Activated naive CD4-positive, alpha-beta T cell (primary cell): ENCODE results near the gene LITAFD.
"Not testable (repeated sequence)": the region's sequence is repeated elsewhere in the genome, so short reads cannot be mapped to it uniquely, and the experiment has no call there.

Experiments used
- DNase-seq, 4 experiments: peaks; one replicate each; lab custom pipeline; 2025; lab: John Stamatoyannopoulos, UW

Gene LITAFD

GRCh38 chr16:8858994-8859912 is 22.9 kb upstream of the LITAFD start:
- DNase-seq = no peak

- DNase-seq = no peak
These were observed 22.0 kb upstream of the LITAFD start for GRCh38 chr16:8859913-8860881.

GRCh38 chr16:8861563-8862308 is 20.4 kb upstream of the LITAFD start:
- DNase-seq = no peak

GRCh38 chr16:8862309-8863130 is 19.6 kb upstream of the LITAFD start:
- no peak for DNase-seq

- DNase-seq = no peak
These were observed 18.3 kb upstream of the LITAFD start for GRCh38 chr16:8863594-8864424.

- no peak for DNase-seq
These were observed 17.6 kb upstream of the LITAFD start for GRCh38 chr16:8864480-8865110.

GRCh38 chr16:8865145-8865882 is 16.8 kb upstream of the LITAFD start:
- DNase-seq = no peak

- no peak for DNase-seq
These were observed 15.8 kb upstream of the LITAFD start for GRCh38 chr16:8866118-8866883.

- no peak for DNase-seq
These were observed 15.3 kb upstream of the LITAFD start for GRCh38 chr16:8866884-8867215.

- no peak for DNase-seq
These were observed 14.8 kb upstream of the LITAFD start for GRCh38 chr16:8867216-8867931.

- peak in 3 of 4 experiments; percentile 19 to 55 (median 43) for DNase-seq
These were observed 14.2 kb upstream of the LITAFD start for GRCh38 chr16:8867932-8868415.

- DNase-seq = peak; percentile 51 to 79 (median 53)
These were observed 13.5 kb upstream of the LITAFD start, which contains the start of gene CARHSP1 for GRCh38 chr16:8868416-8869211. CARHSP1 (minus strand) TSS chr16:8869006; CDS start chr16:8859328, 9,678 bp downstream.

- DNase-seq = no peak
These were observed 12.8 kb upstream of the LITAFD start for GRCh38 chr16:8869212-8869987.

GRCh38 chr16:8869988-8870241 is 12.2 kb upstream of the LITAFD start:
- DNase-seq = not testable (repeated sequence)

GRCh38 chr16:8872071-8872470 is 10.1 kb upstream of the LITAFD start:
- DNase-seq = no peak
